Measurements from ENCODE around the gene SV2B. TPM values are rescaled to one million over a fixed set of nuclear protein-coding genes. Genes with fewer than 3 reads are reported as not detected.

SV2B gene
- total RNA-seq, 1 experiment from 2014 or later = not detected

DNA sequence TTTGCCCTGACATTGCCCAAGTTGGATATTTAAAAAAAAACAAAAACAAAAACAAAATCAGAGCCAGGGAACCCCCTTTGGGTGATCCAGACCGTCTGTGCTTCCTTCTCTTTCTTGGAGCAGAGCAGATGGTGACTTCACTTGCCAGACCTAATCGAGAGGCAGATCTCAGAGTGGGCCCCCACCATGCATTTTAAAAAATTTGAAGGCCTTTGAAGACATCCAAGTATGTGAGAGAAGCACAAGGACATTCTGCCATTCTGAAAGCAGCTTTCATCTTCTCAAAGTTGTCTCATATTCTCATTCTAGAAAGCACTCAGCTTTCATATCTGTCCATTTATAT is 93.3 kb downstream of the SV2B start (continued):
- TF ChIP-seq POLR2AphosphoS5 (IDR thresholded peaks at IDR 0.05; ENCODE audit: low read depth, low read length) (no peak), POLR2A (IDR thresholded peaks at IDR 0.05; ENCODE audit: borderline replicate concordance, extremely low read depth, insufficient read depth, insufficient read length) (no peak)

DNA sequence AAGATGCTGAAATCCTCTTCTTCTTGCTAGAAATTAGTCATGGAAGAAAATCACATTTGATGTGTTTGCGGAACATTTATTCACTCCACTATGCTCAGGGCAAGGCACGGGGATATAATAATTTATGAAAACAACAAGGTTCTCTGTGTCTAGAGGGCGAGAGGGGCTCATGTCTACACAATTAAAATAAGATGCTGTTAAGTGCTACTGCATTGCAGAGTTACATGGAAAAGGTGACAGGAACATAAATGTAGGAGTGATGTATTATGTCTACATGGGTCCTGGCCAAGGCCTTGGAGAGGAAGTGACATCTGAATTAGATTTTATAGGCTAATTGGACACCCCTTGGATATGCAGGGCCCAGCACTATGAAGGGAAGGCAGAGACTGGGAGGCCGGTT is 96.1 kb downstream of the SV2B start:
- Histone ChIP-seq H3K4me3 (replicated peaks in 1 of 2; ENCODE audit: low read depth in 1 of 2, low read length in 2 of 2) (no peak overlapping the region), H3K79me2 (ENCODE audit: insufficient read depth, low read length) (no peaks in the 10 kb centered on the region), H3K27ac (ENCODE audit: low read depth, low read length) (no peak overlapping the region), H3K9ac (ENCODE audit: low read length) (no peak overlapping the region), H4K20me1 (ENCODE audit: insufficient read depth) (no peaks in the 10 kb centered on the region), H2AFZ (ENCODE audit: low read depth, low read length, poor library complexity, severe bottlenecking) (no peak overlapping the region), H3K27me3 (ENCODE audit: insufficient read depth, low read length) (peaks cover 43% of the 10 kb centered on the region), H3K9me3 (ENCODE audit: control insufficient read depth in 1 of 2, insufficient read depth in 1 of 2, low read depth in 1 of 2, low read length in 2 of 2) (no peaks in the 10 kb centered on the region), H3K9me2 (ENCODE audit: insufficient read depth) (no peaks in the 10 kb centered on the region), H3K4me1 (ENCODE audit: control insufficient read depth in 1 of 2, insufficient read depth in 2 of 2, low read length in 2 of 2) (no peaks in the 10 kb centered on the region), H3K36me3 (ENCODE audit: control insufficient read depth in 1 of 2, insufficient read depth in 2 of 2, low read length in 2 of 2) (no peaks in the 10 kb centered on the region), H3K4me2 (ENCODE audit: low read length) (no peak overlapping the region)
- CTCF ChIA-PET = no interaction called here
- no peak for TF ChIP-seq ZNF274 (IDR thresholded peaks at IDR 0.05; ENCODE audit: low read depth, low read length)
- TF ChIP-seq YY1 (IDR thresholded peaks at IDR 0.05; ENCODE audit: extremely low read depth, insufficient replicate concordance, low read depth, low read length) = no peak
- no peak for TF ChIP-seq ZFX (IDR thresholded peaks at IDR 0.05)
- TF ChIP-seq CEBPB (IDR thresholded peaks at IDR 0.05; ENCODE audit: low read depth) = no peak
- no peak for TF ChIP-seq CBX3 (IDR thresholded peaks at IDR 0.05; ENCODE audit: low read depth)
- no peak for TF ChIP-seq POLR2AphosphoS5 (IDR thresholded peaks at IDR 0.05; ENCODE audit: low read depth, low read length)
- TF ChIP-seq, protein P1, sequence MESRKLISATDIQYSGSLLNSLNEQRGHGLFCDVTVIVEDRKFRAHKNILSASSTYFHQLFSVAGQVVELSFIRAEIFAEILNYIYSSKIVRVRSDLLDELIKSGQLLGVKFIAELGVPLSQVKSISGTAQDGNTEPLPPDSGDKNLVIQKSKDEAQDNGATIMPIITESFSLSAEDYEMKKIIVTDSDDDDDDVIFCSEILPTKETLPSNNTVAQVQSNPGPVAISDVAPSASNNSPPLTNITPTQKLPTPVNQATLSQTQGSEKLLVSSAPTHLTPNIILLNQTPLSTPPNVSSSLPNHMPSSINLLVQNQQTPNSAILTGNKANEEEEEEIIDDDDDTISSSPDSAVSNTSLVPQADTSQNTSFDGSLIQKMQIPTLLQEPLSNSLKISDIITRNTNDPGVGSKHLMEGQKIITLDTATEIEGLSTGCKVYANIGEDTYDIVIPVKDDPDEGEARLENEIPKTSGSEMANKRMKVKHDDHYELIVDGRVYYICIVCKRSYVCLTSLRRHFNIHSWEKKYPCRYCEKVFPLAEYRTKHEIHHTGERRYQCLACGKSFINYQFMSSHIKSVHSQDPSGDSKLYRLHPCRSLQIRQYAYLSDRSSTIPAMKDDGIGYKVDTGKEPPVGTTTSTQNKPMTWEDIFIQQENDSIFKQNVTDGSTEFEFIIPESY (IDR thresholded peaks at IDR 0.05; ENCODE audit: extremely low read depth, insufficient replicate concordance, low read length) = no peak
- TF ChIP-seq, protein P2, sequence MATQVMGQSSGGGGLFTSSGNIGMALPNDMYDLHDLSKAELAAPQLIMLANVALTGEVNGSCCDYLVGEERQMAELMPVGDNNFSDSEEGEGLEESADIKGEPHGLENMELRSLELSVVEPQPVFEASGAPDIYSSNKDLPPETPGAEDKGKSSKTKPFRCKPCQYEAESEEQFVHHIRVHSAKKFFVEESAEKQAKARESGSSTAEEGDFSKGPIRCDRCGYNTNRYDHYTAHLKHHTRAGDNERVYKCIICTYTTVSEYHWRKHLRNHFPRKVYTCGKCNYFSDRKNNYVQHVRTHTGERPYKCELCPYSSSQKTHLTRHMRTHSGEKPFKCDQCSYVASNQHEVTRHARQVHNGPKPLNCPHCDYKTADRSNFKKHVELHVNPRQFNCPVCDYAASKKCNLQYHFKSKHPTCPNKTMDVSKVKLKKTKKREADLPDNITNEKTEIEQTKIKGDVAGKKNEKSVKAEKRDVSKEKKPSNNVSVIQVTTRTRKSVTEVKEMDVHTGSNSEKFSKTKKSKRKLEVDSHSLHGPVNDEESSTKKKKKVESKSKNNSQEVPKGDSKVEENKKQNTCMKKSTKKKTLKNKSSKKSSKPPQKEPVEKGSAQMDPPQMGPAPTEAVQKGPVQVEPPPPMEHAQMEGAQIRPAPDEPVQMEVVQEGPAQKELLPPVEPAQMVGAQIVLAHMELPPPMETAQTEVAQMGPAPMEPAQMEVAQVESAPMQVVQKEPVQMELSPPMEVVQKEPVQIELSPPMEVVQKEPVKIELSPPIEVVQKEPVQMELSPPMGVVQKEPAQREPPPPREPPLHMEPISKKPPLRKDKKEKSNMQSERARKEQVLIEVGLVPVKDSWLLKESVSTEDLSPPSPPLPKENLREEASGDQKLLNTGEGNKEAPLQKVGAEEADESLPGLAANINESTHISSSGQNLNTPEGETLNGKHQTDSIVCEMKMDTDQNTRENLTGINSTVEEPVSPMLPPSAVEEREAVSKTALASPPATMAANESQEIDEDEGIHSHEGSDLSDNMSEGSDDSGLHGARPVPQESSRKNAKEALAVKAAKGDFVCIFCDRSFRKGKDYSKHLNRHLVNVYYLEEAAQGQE (IDR thresholded peaks at IDR 0.05; ENCODE audit: low read depth) = no peak
- TF ChIP-seq RAD21 (IDR thresholded peaks at IDR 0.05; ENCODE audit: low read depth) = no peak
- TF ChIP-seq, protein P3, sequence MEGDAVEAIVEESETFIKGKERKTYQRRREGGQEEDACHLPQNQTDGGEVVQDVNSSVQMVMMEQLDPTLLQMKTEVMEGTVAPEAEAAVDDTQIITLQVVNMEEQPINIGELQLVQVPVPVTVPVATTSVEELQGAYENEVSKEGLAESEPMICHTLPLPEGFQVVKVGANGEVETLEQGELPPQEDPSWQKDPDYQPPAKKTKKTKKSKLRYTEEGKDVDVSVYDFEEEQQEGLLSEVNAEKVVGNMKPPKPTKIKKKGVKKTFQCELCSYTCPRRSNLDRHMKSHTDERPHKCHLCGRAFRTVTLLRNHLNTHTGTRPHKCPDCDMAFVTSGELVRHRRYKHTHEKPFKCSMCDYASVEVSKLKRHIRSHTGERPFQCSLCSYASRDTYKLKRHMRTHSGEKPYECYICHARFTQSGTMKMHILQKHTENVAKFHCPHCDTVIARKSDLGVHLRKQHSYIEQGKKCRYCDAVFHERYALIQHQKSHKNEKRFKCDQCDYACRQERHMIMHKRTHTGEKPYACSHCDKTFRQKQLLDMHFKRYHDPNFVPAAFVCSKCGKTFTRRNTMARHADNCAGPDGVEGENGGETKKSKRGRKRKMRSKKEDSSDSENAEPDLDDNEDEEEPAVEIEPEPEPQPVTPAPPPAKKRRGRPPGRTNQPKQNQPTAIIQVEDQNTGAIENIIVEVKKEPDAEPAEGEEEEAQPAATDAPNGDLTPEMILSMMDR (IDR thresholded peaks at IDR 0.05 in 2 of 3, conservative IDR thresholded peaks at IDR 0.05 in 1 of 3; ENCODE audit: borderline replicate concordance in 1 of 3, insufficient read depth in 1 of 3, low read depth in 2 of 3, low read length in 2 of 3) = no peak
- no peak for TF ChIP-seq TCF7L2 (IDR thresholded peaks at IDR 0.05; ENCODE audit: borderline replicate concordance, extremely low read depth, insufficient read depth, insufficient read length)
- TF ChIP-seq FOSL1 (IDR thresholded peaks at IDR 0.05; ENCODE audit: low read depth) = no peak
- no peak for TF ChIP-seq EGR1 (IDR thresholded peaks at IDR 0.05; ENCODE audit: low read depth)
- no peak for TF ChIP-seq SP1 (IDR thresholded peaks at IDR 0.05; ENCODE audit: low read depth)
- no peak for TF ChIP-seq SIN3A (IDR thresholded peaks at IDR 0.05; ENCODE audit: low read depth)
- no peak for TF ChIP-seq POLR2A (IDR thresholded peaks at IDR 0.05; ENCODE audit: borderline replicate concordance, extremely low read depth, insufficient read depth, insufficient read length)
- TF ChIP-seq, protein P4, sequence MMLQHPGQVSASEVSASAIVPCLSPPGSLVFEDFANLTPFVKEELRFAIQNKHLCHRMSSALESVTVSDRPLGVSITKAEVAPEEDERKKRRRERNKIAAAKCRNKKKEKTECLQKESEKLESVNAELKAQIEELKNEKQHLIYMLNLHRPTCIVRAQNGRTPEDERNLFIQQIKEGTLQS (IDR thresholded peaks at IDR 0.05) = no peak
- TF ChIP-seq, protein P5, sequence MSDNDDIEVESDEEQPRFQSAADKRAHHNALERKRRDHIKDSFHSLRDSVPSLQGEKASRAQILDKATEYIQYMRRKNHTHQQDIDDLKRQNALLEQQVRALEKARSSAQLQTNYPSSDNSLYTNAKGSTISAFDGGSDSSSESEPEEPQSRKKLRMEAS (IDR thresholded peaks at IDR 0.05) = no peak
- no peak for TF ChIP-seq JUND (IDR thresholded peaks at IDR 0.05)
- TF ChIP-seq EZH2 (IDR thresholded peaks at IDR 0.05) = no peak
- no peak for ATAC-seq
- intact Hi-C loops (cut with micrococcal nuclease) = no loop called here
- POLR2A ChIA-PET = no interaction called here
- no TSS peak for BruUV-seq (replicated peaks)
- DNase-seq (ENCODE audit: low read depth, low spot score) = no peak
- RAD21 ChIA-PET (ENCODE audit: low non-redundant PET in 1 of 2, low total read pairs in 2 of 2, uncharacterized antibody in 2 of 2, unreplicated experiment in 2 of 2) = no interaction called here
